Peyer's patch (tissue), 4 donors: ENCODE measurements around the gene ZNF324.

Experiments used
- CTCF ChIP-seq, 6 experiments: fragments of 450-650 bp in 4 of 6; fragments of 200-600 bp in 2 of 6; sonication (generic) in 1 of 6; IDR thresholded peaks; one replicate each; pipeline ENCODE4 v1.5.1; 2017 to 2019; ENCODE audit warnings: antibody characterized with exemption in 6 of 6, mild to moderate bottlenecking in 3 of 6, moderate library complexity in 1 of 6
- POLR2A ChIP-seq, 2 donors: fragments of 450-650 bp; IDR thresholded peaks; one replicate each; pipeline ENCODE4 v1.5.1; 2017; ENCODE audit warnings: antibody characterized with exemption in 2 of 2, mild to moderate bottlenecking in 2 of 2, moderate library complexity in 2 of 2

DNA sequence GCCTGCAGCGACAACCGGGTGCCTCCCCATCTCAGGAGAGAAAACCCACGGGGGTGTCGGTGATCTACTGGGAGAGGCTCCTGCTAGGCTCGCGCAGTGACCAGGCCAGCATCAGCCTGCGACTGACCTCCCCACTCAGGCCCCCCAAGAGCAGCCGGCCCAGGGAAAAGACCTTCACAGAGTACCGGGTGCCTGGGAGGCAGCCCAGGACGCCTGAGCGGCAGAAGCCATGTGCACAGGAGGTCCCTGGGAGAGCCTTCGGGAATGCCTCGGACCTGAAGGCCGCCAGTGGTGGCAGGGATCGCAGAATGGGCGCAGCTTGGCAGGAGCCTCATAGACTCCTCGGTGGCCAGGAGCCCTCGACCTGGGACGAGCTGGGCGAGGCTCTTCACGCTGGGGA is 11.6 kb upstream of the ZNF324 start:
- TF ChIP-seq CTCF (IDR thresholded peaks at IDR 0.05) (no peak), POLR2A (IDR thresholded peaks at IDR 0.05) (no peak)
